Heart right ventricle (tissue), 16 donors: Measurements from ENCODE around the gene RNASE9. TPM values are rescaled to one million over a fixed set of nuclear protein-coding genes. Genes with fewer than 3 reads are reported as not detected.

Experiments
- ATAC-seq, 8 donors: fragments of 200-7000 bp; cut with Tn5 transposase; one replicate each; pipeline ENCODE4 v1.9.1; 2020; ENCODE audit warnings: mild to moderate bottlenecking in 8 of 8, moderate library complexity in 8 of 8, moderate number of reproducible peaks in 1 of 8
- DNase-seq, 2 donors: peaks; one replicate each; pipeline ENCODE4 v3.0.0-alpha.2; 2020
- H3K27ac ChIP-seq, 10 donors: fragments of 200-600 bp; sonication (generic) in 2 of 10; one replicate each; pipeline versions ENCODE4 v1.5.0 to v1.8.0; 2020 to 2022; ENCODE audit warnings: mild to moderate bottlenecking in 3 of 10
- H3K27me3 ChIP-seq, 7 donors: fragments of 200-600 bp; one replicate each; pipeline ENCODE4 v1.8.0; 2021 to 2022; ENCODE audit warnings: mild to moderate bottlenecking in 2 of 7
- H3K36me3 ChIP-seq, 9 donors: fragments of 200-600 bp; sonication (generic) in 1 of 9; one replicate each; pipeline versions ENCODE4 v1.5.0 to v1.8.0; 2020 to 2022; ENCODE audit warnings: mild to moderate bottlenecking in 2 of 9
- H3K4me1 ChIP-seq, 9 donors: fragments of 200-600 bp; sonication (generic) in 1 of 9; one replicate each; pipeline versions ENCODE4 v1.5.0 to v1.8.0; 2020 to 2022; ENCODE audit warnings: mild to moderate bottlenecking in 4 of 9
- H3K4me3 ChIP-seq, 10 donors: fragments of 200-600 bp; sonication (generic) in 2 of 10; one replicate each; pipeline versions ENCODE4 v1.5.0 to v1.8.0; 2020 to 2022; ENCODE audit warnings: mild to moderate bottlenecking in 7 of 10, moderate library complexity in 2 of 10
- H3K9me3 ChIP-seq, 11 donors: fragments of 200-600 bp in 10 of 11; sonication (generic) in 2 of 11; one replicate each; pipeline versions ENCODE4 v1.5.0 to v1.8.0; 2013 to 2022; ENCODE audit warnings: mild to moderate bottlenecking in 2 of 11, control low read depth in 1 of 11, moderate library complexity in 1 of 11
- WGBS, 2 donors: extraction: QIAGEN DNeasy Blood & Tissue Kit; methylation state at CpG; one replicate each; pipeline ENCODE4 v1.1.7; 2013; ENCODE audit warnings: inconsistent platforms in 1 of 2; 5-methylcytosine and 5-hydroxymethylcytosine counted together
- intact Hi-C, 10 donors: fragments of 100-400 bp; cut with DNase I; formaldehyde crosslinking; loops; one replicate each; pipeline versions ENCODE4 v1.11.1 to v1.14.2; 2022
- polyA plus RNA-seq, 2 donors: library from polyadenylated mRNA; stranded (reverse); fragments of 200-250 nt; gene quantifications; one replicate each; pipeline ENCODE4 v1.2.3, GENCODE V29; 2013
- total RNA-seq, 10 donors: library from RNA; stranded (reverse); fragmentation: NEBNext Ultra II Directional in 3 of 10; extraction: Animal tissue kit (Norgen Biotek cat#: 25700) in 3 of 10; gene quantifications; one replicate each; pipeline versions ENCODE4 v1.2.1 to v1.2.4, GENCODE V29; 2021 to 2023
- TF ChIP-seq, protein P1 (sequence below), 9 donors: fragments of 200-600 bp; sonication (generic) in 2 of 9; IDR thresholded peaks; one replicate each; pipeline versions ENCODE4 v1.5.0 to v1.8.0; 2021 to 2022; ENCODE audit warnings: antibody characterized with exemption in 9 of 9, mild to moderate bottlenecking in 5 of 9, moderate library complexity in 1 of 9
- donor health status: Arrhythmogenic right ventricular cardiomyopathy.
- donor health status: ischemic (EF 13 %, LVEDD 7.1; RV severe dilation, severe dysfunction).
- donor health status: healthy with polysubstance abuse.
- donor health status: DM: no; HTN: yes; CAD: no.
- donor health status: DM: no; HTN: no; CAD: no.
- donor health status: ischemic (EF 25% LVEDD 6.9; RV normal size, moderate dysfunction).
- donor health status: ischemic (EF 25% LVEDD 5.7; RV mildly dilated, moderate dysfunction).
- donor health status: healthy.
- donor health status: DM: yes; HTN: yes; CAD: no.
- donor health status: Ischemic cardiomyopathy.
- donor health status: ischemic (EF 35%, LVEDD 5.7; RV mildly dilated, moderate dysfunction).
- donor health status: nonischemic (EF 11% LVEDD 7.7; RV severe dilation, severe dysfunction).
- donor health status: DM: yes; HTN: yes; CAD: no.
- donor health status: PGD.
- donor health status: ischemic (EF 29% LVEDD 5.4; RV normal size, mild dysfunction).
- donor health status: nonischemic (EF 23%, LVEDD 6.1; RV moderate dilation, normal function).

The RNASE9 gene
- total and polyA plus RNA-seq, 12 donors, result not detected

- WGBS, 2 donors, result 44 to 52% methylated on average over 1 of the region's 1 CpG
- TF ChIP-seq, protein P1, sequence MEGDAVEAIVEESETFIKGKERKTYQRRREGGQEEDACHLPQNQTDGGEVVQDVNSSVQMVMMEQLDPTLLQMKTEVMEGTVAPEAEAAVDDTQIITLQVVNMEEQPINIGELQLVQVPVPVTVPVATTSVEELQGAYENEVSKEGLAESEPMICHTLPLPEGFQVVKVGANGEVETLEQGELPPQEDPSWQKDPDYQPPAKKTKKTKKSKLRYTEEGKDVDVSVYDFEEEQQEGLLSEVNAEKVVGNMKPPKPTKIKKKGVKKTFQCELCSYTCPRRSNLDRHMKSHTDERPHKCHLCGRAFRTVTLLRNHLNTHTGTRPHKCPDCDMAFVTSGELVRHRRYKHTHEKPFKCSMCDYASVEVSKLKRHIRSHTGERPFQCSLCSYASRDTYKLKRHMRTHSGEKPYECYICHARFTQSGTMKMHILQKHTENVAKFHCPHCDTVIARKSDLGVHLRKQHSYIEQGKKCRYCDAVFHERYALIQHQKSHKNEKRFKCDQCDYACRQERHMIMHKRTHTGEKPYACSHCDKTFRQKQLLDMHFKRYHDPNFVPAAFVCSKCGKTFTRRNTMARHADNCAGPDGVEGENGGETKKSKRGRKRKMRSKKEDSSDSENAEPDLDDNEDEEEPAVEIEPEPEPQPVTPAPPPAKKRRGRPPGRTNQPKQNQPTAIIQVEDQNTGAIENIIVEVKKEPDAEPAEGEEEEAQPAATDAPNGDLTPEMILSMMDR (IDR thresholded peaks at IDR 0.05), result no peak
- Histone ChIP-seq H3K27me3 (peaks cover 0 to 15% (median 0%) of the 10 kb centered on the region in 7 donors), H3K4me3 (no peak overlapping the region), H3K27ac (no peak overlapping the region), H3K4me1 (no peaks in the 10 kb centered on the region), H3K9me3 (no peaks in the 10 kb centered on the region), H3K36me3 (no peaks in the 10 kb centered on the region)
- DNase-seq (no peak), ATAC-seq (no peak)
- intact Hi-C loops, result no loop called here
Observed at GRCh38 chr14:20592574-20592973, 31.7 kb upstream of the RNASE9 start.

- TF ChIP-seq, protein P1 (IDR thresholded peaks at IDR 0.05), result no peak
- no peak for DNase-seq
- no peaks in the 10 kb centered on the region for H3K4me1 ChIP-seq
- no peak for ATAC-seq
- intact Hi-C loops, result no loop called here
- 83 to 85% methylated on average over 4 of the region's 4 CpGs for WGBS, 2 donors
- H3K36me3 ChIP-seq, result no peaks in the 10 kb centered on the region
- H3K27ac ChIP-seq, result no peak within 1 kb of the TSS
- H3K9me3 ChIP-seq, result no peaks in the 10 kb centered on the region
- H3K27me3 ChIP-seq, result peaks cover 0 to 15% (median 4%) of the 10 kb centered on the region in 7 donors
- no peak within 1 kb of the TSS for H3K4me3 ChIP-seq
Observed at GRCh38 chr14:20591235-20591634, 30.4 kb upstream of the RNASE9 start, which contains the start of gene RNASE12. TSS of gene RNASE12 (minus strand) at chr14:20591376. CDS start at chr14:20590723, 653 bp downstream.

GRCh38 chr14:20587489-20588154 lies 26.8 kb upstream of the RNASE9 start, which contains the start of gene RNASE11:
TSS of gene RNASE11 (minus strand) at chr14:20588001.
- H3K9me3 ChIP-seq, result no peaks in the 10 kb centered on the region
- DNase-seq (no peak), ATAC-seq (peak in 1 of 8 donors; percentile 52)
- no peaks in the 10 kb centered on the region for H3K4me1 ChIP-seq
- TF ChIP-seq, protein P1 (IDR thresholded peaks at IDR 0.05), result no peak
- WGBS, 2 donors, result 75 to 80% methylated on average over 6 of the region's 6 CpGs
- intact Hi-C loops, result no loop called here
- peaks cover 0 to 23% (median 4%) of the 10 kb centered on the region in 7 donors for H3K27me3 ChIP-seq
- no peaks in the 10 kb centered on the region for H3K36me3 ChIP-seq
- no peak within 1 kb of the TSS for H3K27ac ChIP-seq
- no peak within 1 kb of the TSS for H3K4me3 ChIP-seq

DNA sequence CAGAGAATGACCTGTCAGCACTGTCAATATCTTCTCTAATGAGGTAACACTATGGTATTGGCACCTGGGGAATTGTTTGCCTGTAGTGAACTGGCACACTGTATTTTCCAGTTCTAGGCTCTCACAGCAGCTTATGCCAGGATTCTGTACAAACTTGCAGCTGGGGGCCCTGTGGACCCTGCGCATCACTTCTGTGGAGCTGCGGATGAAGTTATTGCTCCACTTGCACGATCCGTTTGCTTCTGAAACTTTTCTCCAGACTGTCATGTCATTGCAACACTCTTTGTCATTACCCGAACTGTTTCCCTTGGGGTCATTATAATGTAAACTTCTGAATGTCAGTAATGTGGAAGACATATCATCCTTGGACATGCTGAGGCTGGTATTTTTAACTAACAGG lies 23.1 kb upstream of the RNASE9 start:
- Histone ChIP-seq H3K36me3 (no peaks in the 10 kb centered on the region), H3K27ac (no peak overlapping the region), H3K4me3 (no peak overlapping the region), H3K27me3 (peaks cover 0 to 13% (median 0%) of the 10 kb centered on the region in 7 donors), H3K9me3 (no peaks in the 10 kb centered on the region), H3K4me1 (no peaks in the 10 kb centered on the region)
- intact Hi-C loops, result no loop called here
- TF ChIP-seq, protein P1 (IDR thresholded peaks at IDR 0.05), result no peak
- DNase-seq, result no peak
- no peak for ATAC-seq
- 68 to 78% methylated on average over 5 of the region's 5 CpGs for WGBS, 2 donors
